HEK293T (cell line): ENCODE measurements around the gene C19orf73.
A peak's percentile ranks its signal among the peaks of the same experiment; 100 is the strongest.
"Not testable (repeated sequence)": the region's sequence is repeated elsewhere in the genome, so short reads cannot be mapped to it uniquely, and the experiment has no call there.

Experiments
- CTCF ChIA-PET: fragments of 350-600 bp; formaldehyde crosslinking; extraction: SDS; loops from one replicate; lab custom pipeline; 2021; ENCODE audit warnings: antibody characterized with exemption, inconsistent platforms; lab: Yijun Ruan, JAX
- POLR2A ChIA-PET: fragments of 350-600 bp; formaldehyde crosslinking; extraction: SDS; loops from one replicate; lab custom pipeline; 2020; ENCODE audit warnings: antibody characterized with exemption, inconsistent platforms; lab: Yijun Ruan, JAX
- DNase-seq: peaks from one replicate; pipeline ENCODE4 v3.0.0; 2012; ENCODE audit warnings: mixed read lengths; ENCODE audit errors: extremely low spot score
- ARNT ChIP-seq: fragments of 450-650 bp; IDR thresholded peaks from 2 replicates; pipeline ENCODE4 v1.6.1; 2017; ENCODE audit warnings: mild to moderate bottlenecking
- BHLHE40 ChIP-seq: fragments of 450-650 bp; IDR thresholded peaks from 2 replicates; pipeline ENCODE4 v1.6.1; 2016; ENCODE audit warnings: mild to moderate bottlenecking, moderate library complexity, borderline replicate concordance
- CTBP1 ChIP-seq: fragments of 450-650 bp; IDR thresholded peaks from 2 replicates; pipeline ENCODE4 v1.6.1; 2016; ENCODE audit warnings: borderline replicate concordance
- ELF4 ChIP-seq: fragments of 450-650 bp; IDR thresholded peaks from 2 replicates; pipeline ENCODE4 v1.6.1; 2017; ENCODE audit warnings: antibody characterized with exemption
- FOXA1 ChIP-seq: fragments of 450-650 bp; IDR thresholded peaks from 2 replicates; pipeline ENCODE4 v1.6.1; 2016; ENCODE audit warnings: mild to moderate bottlenecking
- FOXK2 ChIP-seq: fragments of 450-650 bp; IDR thresholded peaks from 2 replicates; pipeline ENCODE4 v1.6.1; 2016; ENCODE audit warnings: mild to moderate bottlenecking
- FOXM1 ChIP-seq: fragments of 450-650 bp; IDR thresholded peaks from 2 replicates; pipeline ENCODE4 v1.6.1; 2017; ENCODE audit warnings: mild to moderate bottlenecking, borderline replicate concordance
- HDGF ChIP-seq: fragments of 450-650 bp; IDR thresholded peaks from 2 replicates; pipeline ENCODE4 v1.6.1; 2017; ENCODE audit warnings: antibody characterized with exemption, borderline replicate concordance
- L3MBTL2 ChIP-seq: fragments of 450-650 bp; conservative IDR thresholded peaks from 2 replicates; pipeline ENCODE4 v1.6.1; 2016; ENCODE audit warnings: mild to moderate bottlenecking
- LEF1 ChIP-seq: fragments of 450-650 bp; IDR thresholded peaks from 2 replicates; pipeline ENCODE4 v1.6.1; 2017; ENCODE audit warnings: mild to moderate bottlenecking, borderline replicate concordance
- NFRKB ChIP-seq: fragments of 450-650 bp; IDR thresholded peaks from 2 replicates; pipeline ENCODE4 v1.6.1; 2016; ENCODE audit warnings: mild to moderate bottlenecking, moderate library complexity
- SP1 ChIP-seq: fragments of 450-650 bp; IDR thresholded peaks from 2 replicates; pipeline ENCODE4 v1.6.1; 2017
- SUZ12 ChIP-seq: fragments of 450-650 bp; IDR thresholded peaks from 2 replicates; pipeline ENCODE4 v1.6.1; 2016; ENCODE audit warnings: mild to moderate bottlenecking
- TARDBP ChIP-seq: fragments of 450-650 bp; IDR thresholded peaks from 2 replicates; pipeline ENCODE4 v1.6.1; 2016
- ZNF384 ChIP-seq: fragments of 450-650 bp; IDR thresholded peaks from 2 replicates; pipeline ENCODE4 v1.6.1; 2016
- TF ChIP-seq, protein P1 (sequence below): fragments of 450-650 bp; IDR thresholded peaks from 2 replicates; pipeline ENCODE4 v1.6.1; 2016

C19orf73 gene

DNA sequence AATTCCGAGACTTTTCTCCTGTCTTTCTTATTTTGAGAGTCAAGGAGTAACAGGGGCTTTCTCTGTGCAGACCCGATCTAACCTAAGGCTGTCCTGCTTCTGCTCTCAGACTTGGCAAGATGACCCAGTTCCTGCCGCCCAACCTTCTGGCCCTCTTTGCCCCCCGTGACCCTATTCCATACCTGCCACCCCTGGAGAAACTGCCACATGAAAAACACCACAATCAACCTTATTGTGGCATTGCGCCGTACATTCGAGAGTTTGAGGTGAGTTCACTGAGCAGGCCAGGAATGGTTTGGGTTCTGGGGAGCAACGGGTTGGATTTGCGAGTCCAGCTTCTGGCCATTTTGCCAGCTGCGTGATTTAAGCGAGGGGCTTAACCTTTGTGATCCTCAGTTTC, 32.6 kb downstream of the C19orf73 start:
- TF ChIP-seq SUZ12, result no peak
- TF ChIP-seq BHLHE40, result no peak
- TF ChIP-seq HDGF, result no peak
- POLR2A ChIA-PET, result interaction anchor here (0.7 to 0.8 kb wide), 2 partner anchors 12 to 21 kb away, joined by 3 to 5 read pairs; no protein-coding TSS in a partner anchor
- CTCF ChIA-PET, result no interaction called here
- DNase-seq, result no peak

DNA sequence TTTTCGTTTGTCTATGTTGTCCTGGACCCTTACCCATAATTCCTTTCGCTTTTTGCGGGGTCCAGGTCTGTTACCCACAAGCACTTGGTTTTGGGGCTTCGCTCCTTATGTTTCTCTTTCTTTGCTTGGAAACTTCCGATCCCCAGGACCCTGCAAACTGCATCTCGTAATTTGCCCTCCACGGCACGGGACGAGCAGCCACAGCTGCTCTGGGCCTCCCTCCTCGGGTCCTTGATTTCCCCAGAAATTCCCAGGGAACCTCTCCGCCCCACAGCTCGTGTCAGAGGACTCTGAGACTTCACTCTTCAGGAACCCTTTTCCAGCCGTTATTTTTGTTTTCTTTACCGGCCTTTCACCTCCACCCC, 33.1 kb downstream of the C19orf73 start:
- no peak for TF ChIP-seq L3MBTL2
- CTCF ChIA-PET, result no interaction called here
- POLR2A ChIA-PET, result interaction anchor here (0.8 kb wide), 1 partner anchor 12 kb away, joined by 5 read pairs; no protein-coding TSS in a partner anchor
- DNase-seq, result no peak

DNA sequence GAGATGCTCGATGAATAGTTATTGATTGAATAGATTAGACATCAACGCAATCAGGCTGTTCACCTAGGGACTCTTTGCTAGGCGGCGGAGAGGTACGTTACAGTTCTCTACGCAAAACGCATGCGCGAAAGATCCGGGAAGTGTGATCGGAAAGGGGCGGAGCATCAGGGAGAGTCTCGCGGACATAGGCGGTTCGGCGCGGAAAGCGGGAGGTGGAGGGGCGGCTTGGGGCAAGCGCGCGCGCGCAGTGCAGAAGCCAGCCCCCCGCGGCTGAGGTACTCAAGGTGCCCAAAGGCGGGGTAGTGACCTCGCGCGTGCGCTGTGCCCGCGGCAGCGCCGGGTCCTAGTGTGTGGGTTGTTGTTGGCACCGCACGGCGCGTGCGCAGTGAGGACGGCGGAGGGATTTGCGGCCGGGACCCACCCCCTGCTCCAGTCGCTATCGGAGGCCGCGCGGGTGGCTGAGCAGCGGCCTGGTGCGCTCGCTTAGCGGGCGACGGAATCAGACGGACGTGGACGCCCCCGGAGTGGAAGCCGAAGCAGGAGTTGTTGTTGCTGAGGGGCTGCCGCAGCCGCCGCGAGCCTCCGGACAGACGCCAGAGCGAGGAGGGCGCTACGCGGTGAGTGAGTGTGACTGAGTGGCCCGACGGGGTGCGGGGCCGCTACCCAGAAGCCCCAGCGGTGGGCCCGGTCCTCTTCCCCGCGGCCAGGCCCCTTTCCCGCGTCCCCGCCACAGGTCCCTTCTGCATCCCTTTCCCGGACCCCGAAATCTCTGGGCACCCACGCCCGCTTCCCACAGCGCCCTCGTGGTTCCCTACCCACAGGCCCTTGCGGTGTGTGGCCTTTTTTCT, 33.7 kb downstream of the C19orf73 start, which contains the start of gene SNRNP70:
SNRNP70 (plus strand) TSS at position 432 of the 848 bp plus-strand sequence. CDS start 964 bp downstream, outside the sequence.
- ChIA-PET CTCF (no interaction called here), POLR2A (no interaction called here)
- TF ChIP-seq FOXM1 (no peak), NFRKB (no peak), ELF4 (peak; percentile 51; the same call in 1 of the 2 replicates), LEF1 (no peak), CTBP1 (0 out of 2 replicates have a peak, but pooled peaks have one; percentile 28), L3MBTL2 (peak; percentile 54)
- peak; percentile 99 for DNase-seq

DNA sequence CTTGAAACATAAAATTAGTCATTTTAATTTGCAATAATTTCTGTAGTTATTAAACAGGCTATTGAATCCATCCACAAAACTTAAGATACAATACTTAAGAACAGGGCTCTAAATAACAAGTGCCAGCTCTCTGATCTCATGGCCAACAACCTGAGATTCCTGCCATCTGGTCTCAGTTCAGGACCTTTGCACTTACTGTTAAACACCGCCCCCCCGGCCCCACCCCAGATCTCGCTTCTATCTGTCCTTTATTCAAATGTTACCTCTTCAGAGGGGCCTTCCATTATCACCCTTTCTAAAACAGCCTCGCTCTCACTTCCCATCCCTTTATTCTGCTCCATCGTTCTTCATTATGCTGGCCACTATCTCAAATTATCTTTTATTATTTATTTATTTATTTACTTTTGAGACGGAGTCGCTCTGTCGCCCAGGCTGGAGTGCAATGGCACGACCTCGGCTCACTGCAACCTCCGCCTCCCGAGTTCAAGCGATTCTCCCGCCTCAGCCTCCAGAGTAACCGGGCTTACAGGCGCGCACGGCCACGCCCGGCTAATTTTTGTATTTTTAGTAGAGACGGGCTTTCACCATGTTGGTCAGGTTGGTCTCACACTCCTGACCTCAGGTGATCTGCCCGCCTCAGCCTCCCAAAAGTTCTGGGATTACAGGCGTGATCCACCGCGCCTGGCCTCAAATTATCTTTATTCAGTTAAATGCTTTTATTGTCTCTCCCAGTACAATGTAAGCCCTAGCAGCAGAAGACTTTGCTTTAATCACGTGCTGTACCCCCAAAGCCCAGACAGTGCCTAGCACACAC, 34.5 kb downstream of the C19orf73 start:
- POLR2A ChIA-PET, result no interaction called here
- CTCF ChIA-PET, result no interaction called here
- TF ChIP-seq SUZ12 (no peak), ELF4 (no peak), CTBP1 (no peak; the same call in 1 of the 2 replicates), FOXM1 (no peak), TARDBP (no peak), HDGF (no peak), FOXA1 (no peak), LEF1 (no peak), ARNT (no peak), L3MBTL2 (no peak; the same call in none of the 2 replicates), BHLHE40 (no peak), ZNF384 (no peak), SP1 (no peak), NFRKB (no peak), FOXK2 (no peak)
- TF ChIP-seq, protein P1, sequence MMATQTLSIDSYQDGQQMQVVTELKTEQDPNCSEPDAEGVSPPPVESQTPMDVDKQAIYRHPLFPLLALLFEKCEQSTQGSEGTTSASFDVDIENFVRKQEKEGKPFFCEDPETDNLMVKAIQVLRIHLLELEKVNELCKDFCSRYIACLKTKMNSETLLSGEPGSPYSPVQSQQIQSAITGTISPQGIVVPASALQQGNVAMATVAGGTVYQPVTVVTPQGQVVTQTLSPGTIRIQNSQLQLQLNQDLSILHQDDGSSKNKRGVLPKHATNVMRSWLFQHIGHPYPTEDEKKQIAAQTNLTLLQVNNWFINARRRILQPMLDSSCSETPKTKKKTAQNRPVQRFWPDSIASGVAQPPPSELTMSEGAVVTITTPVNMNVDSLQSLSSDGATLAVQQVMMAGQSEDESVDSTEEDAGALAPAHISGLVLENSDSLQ, result no peak
- no peak for DNase-seq

DNA sequence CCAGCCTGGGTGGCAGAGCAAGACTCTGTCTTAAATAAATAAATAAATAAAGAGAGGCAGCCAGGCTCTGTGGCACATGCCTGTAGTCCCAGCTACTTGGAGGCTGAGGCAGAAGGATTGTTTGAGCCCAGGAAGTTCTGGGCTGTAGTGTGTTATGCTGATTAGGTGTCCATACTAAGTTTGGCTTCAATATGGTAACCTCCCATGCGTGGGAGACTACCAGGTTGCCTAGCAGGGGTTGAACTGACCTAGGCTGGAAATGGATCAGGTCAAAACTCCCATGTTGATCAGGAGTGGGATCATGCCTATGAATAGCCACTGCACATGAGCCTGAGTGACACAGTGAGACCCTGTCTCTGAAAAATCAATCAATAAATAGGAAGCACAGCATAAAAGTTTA, 37.7 kb downstream of the C19orf73 start:
- ChIA-PET POLR2A (no interaction called here), CTCF (no interaction called here)
- TF ChIP-seq HDGF (no peak), BHLHE40 (no peak), NFRKB (no peak), SUZ12 (no peak), FOXK2 (no peak), LEF1 (no peak), L3MBTL2 (no peak), ZNF384 (no peak), CTBP1 (no peak), FOXM1 (no peak), SP1 (no peak)
- TF ChIP-seq, protein P1, result no peak
- no peak for DNase-seq

DNA sequence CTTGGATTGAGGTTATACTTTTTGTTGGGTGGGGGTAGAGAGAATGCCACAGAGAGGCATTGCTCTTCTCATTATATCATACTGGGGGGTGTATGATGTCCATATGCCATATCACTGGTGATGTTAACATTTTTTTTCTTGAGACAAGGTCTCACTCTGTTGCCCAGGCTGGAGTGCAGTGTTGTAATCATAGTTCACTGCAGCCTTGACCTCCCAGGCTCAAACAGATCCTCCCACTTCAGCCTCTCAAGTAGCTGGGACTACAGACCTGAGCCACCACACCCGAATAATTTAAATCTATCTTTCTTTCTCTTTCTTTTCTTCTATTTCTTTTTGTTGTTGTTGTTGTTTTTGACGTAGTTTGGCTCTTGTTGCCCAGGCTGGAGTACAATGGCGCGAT, 38.6 kb downstream of the C19orf73 start:
- ChIA-PET POLR2A (no interaction called here), CTCF (no interaction called here)
- TF ChIP-seq HDGF (no peak), SP1 (no peak), BHLHE40 (no peak), ARNT (no peak), ELF4 (no peak), CTBP1 (no peak), TARDBP (no peak), L3MBTL2 (no peak), FOXA1 (no peak)
- TF ChIP-seq, protein P1, result no peak
- no peak for DNase-seq

DNA sequence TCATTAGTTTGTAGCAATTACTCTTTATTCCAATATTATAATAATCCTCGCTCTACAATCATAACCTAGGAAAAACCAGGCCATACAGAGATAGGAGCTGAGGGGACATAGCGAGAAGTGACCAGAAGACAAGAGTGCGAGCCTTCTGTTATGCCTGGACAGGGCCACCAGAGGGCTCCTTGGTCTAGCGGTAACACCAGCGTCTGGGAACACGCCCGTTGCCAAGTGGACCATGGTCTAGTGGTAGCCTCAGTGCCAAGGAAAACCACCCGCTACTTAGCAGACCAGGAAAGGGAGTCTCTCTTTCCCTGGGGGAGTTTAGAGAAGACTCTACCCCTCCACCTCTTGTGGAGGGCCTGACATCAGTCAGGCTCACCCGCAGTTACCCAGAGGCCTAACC, 44.1 kb downstream of the C19orf73 start:
- CTCF ChIA-PET, result interaction anchor here (0.9 to 1.7 kb wide), 5 partner anchors 10 to 124 kb away, joined by 4 to 10 read pairs (median 5); partner anchors contain the start of gene NTF4
- POLR2A ChIA-PET, result interaction anchor here (1.5 kb wide), 1 partner anchor 81 kb away, joined by 10 read pairs; the partner anchor contains the start of genes GYS1 and RUVBL2
- DNase-seq, result not testable (repeated sequence)
